ENCODE results near the gene SLC17A1. TPM values are rescaled to one million over a fixed set of nuclear protein-coding genes. Genes with fewer than 3 reads are reported as not detected.

The SLC17A1 gene
- total and polyA plus RNA-seq, 10 of the 15 experiments (the other 5 are each of a cell fraction or from before 2014, with no cell fraction given): not detected

DNA sequence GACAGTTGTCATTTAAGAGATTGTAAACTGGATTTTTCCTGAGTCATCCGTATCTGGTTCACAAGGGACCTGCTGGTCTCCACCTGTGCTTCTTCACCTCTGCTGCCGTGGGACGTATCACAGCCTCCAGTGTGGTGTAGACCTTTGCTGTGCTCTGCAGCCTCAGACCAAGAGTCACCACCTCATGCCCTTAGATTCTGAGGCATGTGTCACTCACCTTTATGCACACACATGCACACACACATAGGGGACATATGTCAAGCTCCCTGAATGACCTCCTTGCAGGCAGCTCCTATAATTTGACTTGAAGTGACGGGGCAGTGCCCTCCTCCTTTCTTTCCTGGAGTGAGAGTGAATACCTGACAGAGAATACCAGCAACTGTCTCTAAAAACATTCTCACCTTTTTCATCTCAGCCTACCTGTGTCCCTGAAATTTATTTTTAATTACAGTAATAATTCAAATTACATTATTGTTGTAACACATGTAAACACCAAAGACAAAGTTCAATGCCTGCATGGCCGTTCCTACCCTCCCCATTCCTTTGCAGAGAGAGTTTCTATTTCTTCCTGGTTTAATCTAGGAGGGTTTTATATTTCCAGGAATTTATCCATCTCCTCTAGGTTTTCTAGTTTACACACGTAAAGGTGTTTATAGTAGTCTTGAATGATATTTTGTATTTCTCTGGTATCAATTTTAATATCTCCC is 73.8 kb downstream of the SLC17A1 start:
- Histone ChIP-seq H3K4me3 (no peak overlapping the region), H4K20me1 (ENCODE audit: control insufficient read depth, insufficient read depth) (no peaks in the 10 kb centered on the region), H2AFZ (ENCODE audit: control insufficient read depth, low read depth, low read length) (no peak overlapping the region), H3K27ac (ENCODE audit: control insufficient read depth, insufficient read depth) (no peak overlapping the region), H3K4me2 (ENCODE audit: control insufficient read depth, insufficient read depth) (no peak overlapping the region), H3K36me3 (ENCODE audit: control insufficient read depth in 2 of 2, insufficient read depth in 2 of 2, low read length in 1 of 2) (no peaks in the 10 kb centered on the region), H3K9ac (ENCODE audit: control insufficient read depth, insufficient read depth, low read length) (no peak overlapping the region), H3K79me2 (ENCODE audit: control insufficient read depth, insufficient read depth, low read length) (no peaks in the 10 kb centered on the region), H3K9me3 (replicated peaks; ENCODE audit: control insufficient read depth, insufficient read depth, low read length) (no peaks in the 10 kb centered on the region), H3K4me1 (ENCODE audit: control insufficient read depth, insufficient read depth, low read length) (no peaks in the 10 kb centered on the region), H3K27me3 (replicated peaks in 1 of 2; ENCODE audit: control insufficient read depth in 2 of 2, insufficient read depth in 2 of 2, low read length in 1 of 2) (peaks cover 0 to 2% of the 10 kb centered on the region in 2 experiments; a peak in 2 of 4 replicates)
- intact Hi-C loops (cut with micrococcal nuclease; ENCODE audit: unreplicated experiment) (no loop called here), in situ Hi-C loops (cut with MboI) (no loop called here)
- no peak for ATAC-seq
- ChIA-PET POLR2A (no interaction called here), CTCF (no interaction called here), SMC1A (ENCODE audit: uncharacterized antibody, unreplicated experiment) (no interaction called here), RAD21 (ENCODE audit: unreplicated experiment) (no interaction called here)
- BruUV-seq (replicated peaks): no TSS peak
- FAIRE-seq: no peak
- DNase-seq (ENCODE audit: low read depth, low spot score): no peak
- TF ChIP-seq CHD4 (IDR thresholded peaks at IDR 0.05): no peak
- no peak for TF ChIP-seq JUNB (IDR thresholded peaks at IDR 0.05)
- no peak for TF ChIP-seq DPF2 (IDR thresholded peaks at IDR 0.05)
- TF ChIP-seq ATF2 (IDR thresholded peaks at IDR 0.05; ENCODE audit: low read length): no peak
- no peak for TF ChIP-seq MEF2A (IDR thresholded peaks at IDR 0.05; ENCODE audit: insufficient read depth, low read depth, low read length)
- no peak for TF ChIP-seq NR2C2 (IDR thresholded peaks at IDR 0.05; ENCODE audit: borderline replicate concordance, control insufficient read depth, insufficient read length, low read depth)
- TF ChIP-seq POLR2AphosphoS2 (IDR thresholded peaks at IDR 0.05; ENCODE audit: low read depth, low read length): no peak
- no peak for TF ChIP-seq E2F8 (IDR thresholded peaks at IDR 0.05; ENCODE audit: low read depth, partially characterized antibody)
- no peak for TF ChIP-seq SMC3 (IDR thresholded peaks at IDR 0.05; ENCODE audit: borderline replicate concordance, low read length)
- no peak for TF ChIP-seq BRCA1 (IDR thresholded peaks at IDR 0.05; ENCODE audit: low read depth, low read length)
- no peak for TF ChIP-seq YBX1 (IDR thresholded peaks at IDR 0.05)
- TF ChIP-seq GATAD2B (conservative IDR thresholded peaks at IDR 0.05; ENCODE audit: low read depth): no peak
- TF ChIP-seq MEF2B (IDR thresholded peaks at IDR 0.05; ENCODE audit: partially characterized antibody, poor library complexity, severe bottlenecking): no peak
- no peak for TF ChIP-seq KDM1A (IDR thresholded peaks at IDR 0.05; ENCODE audit: borderline replicate concordance)
- no peak for TF ChIP-seq SIN3A (IDR thresholded peaks at IDR 0.05; ENCODE audit: low read depth, low read length)
- TF ChIP-seq, protein P1, sequence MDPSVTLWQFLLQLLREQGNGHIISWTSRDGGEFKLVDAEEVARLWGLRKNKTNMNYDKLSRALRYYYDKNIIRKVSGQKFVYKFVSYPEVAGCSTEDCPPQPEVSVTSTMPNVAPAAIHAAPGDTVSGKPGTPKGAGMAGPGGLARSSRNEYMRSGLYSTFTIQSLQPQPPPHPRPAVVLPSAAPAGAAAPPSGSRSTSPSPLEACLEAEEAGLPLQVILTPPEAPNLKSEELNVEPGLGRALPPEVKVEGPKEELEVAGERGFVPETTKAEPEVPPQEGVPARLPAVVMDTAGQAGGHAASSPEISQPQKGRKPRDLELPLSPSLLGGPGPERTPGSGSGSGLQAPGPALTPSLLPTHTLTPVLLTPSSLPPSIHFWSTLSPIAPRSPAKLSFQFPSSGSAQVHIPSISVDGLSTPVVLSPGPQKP (IDR thresholded peaks at IDR 0.05; ENCODE audit: low read depth, low read length): no peak
- TF ChIP-seq NFYB (IDR thresholded peaks at IDR 0.05; ENCODE audit: insufficient read depth, low read depth, low read length): no peak
- no peak for TF ChIP-seq EGR1 (IDR thresholded peaks at IDR 0.05; ENCODE audit: borderline replicate concordance in 1 of 2, low read depth in 2 of 2, low read length in 2 of 2)
- no peak for TF ChIP-seq WRNIP1 (IDR thresholded peaks at IDR 0.05; ENCODE audit: borderline replicate concordance, low read depth, low read length)
- WGBS (ENCODE audit: insufficient coverage, insufficient replicate concordance, low lambda C conversion rate, missing lambda C conversion rate): 43% methylated on average over 6 of the region's 6 CpGs

Data from GM12878 (cell line).